Retinal pigment epithelial cell (primary cell): ENCODE data around the gene PMPCA.

Experiments used
- DNase-seq: peaks from one replicate; pipeline ENCODE4 v3.0.0-alpha.2; 2010; ENCODE audit warnings: low read depth
- H3K4me3 ChIP-seq: 2 replicates; pipeline ENCODE4 v1.5.1; 2011; ENCODE audit warnings: mild to moderate bottlenecking, low read length, control low read depth, moderate library complexity
- TF ChIP-seq, protein P1 (sequence below): conservative IDR thresholded peaks from 2 replicates; pipeline ENCODE4 v1.5.1; 2011; ENCODE audit warnings: low read depth, low read length, control low read depth, inconsistent platforms

PMPCA gene

DNA sequence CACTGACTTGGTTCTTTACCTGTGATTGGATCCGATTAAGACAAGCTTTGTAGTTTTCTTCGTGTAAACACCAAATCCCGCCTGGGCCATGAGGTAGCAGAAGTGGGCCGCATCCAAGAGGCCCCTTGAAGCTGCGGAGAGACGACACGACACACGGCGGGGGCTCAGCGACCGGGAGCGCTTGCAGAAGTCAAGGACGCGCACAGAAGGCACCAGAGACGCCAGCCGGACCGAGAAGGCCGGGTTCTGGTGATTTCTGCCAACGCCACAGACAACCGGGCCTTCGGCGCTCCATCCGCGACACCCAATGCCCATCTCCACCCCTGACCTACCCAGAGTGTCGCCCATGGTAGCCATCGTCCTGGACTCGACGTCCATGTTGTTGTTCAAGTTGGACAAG is 49.0 kb downstream of the PMPCA start:
- no peak for DNase-seq
- no peak overlapping the region for H3K4me3 ChIP-seq
- TF ChIP-seq, protein P1, sequence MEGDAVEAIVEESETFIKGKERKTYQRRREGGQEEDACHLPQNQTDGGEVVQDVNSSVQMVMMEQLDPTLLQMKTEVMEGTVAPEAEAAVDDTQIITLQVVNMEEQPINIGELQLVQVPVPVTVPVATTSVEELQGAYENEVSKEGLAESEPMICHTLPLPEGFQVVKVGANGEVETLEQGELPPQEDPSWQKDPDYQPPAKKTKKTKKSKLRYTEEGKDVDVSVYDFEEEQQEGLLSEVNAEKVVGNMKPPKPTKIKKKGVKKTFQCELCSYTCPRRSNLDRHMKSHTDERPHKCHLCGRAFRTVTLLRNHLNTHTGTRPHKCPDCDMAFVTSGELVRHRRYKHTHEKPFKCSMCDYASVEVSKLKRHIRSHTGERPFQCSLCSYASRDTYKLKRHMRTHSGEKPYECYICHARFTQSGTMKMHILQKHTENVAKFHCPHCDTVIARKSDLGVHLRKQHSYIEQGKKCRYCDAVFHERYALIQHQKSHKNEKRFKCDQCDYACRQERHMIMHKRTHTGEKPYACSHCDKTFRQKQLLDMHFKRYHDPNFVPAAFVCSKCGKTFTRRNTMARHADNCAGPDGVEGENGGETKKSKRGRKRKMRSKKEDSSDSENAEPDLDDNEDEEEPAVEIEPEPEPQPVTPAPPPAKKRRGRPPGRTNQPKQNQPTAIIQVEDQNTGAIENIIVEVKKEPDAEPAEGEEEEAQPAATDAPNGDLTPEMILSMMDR = no peak

DNA sequence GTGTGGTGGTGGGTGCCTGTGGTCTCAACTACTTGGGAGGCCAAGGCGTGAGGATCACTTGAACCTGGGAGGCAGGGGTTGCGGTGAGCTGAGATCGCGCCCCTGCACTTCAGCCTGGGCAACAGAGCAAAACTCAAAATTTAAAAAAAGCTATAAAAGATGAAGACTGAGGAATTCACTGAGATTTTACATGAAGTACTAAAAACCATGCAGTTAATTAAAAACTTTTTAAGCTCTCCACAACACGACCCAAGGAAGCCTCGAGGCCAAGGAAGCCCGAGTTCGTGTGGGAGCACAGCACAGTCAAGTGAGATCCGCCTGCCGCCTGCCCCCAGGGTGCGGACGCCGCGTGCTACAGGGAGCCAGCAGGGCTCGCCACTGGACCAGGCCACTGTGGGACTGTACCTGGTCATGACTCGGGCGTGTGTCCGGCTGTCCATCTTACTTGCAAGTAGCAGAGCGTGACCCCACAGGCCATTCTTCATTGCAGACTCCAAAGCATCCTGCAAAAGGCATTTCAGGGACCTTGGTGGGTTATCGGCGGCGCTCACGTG is 50.4 kb downstream of the PMPCA start:
- H3K4me3 ChIP-seq = no peak overlapping the region
- no peak for DNase-seq
- TF ChIP-seq, protein P1 = no peak

DNA sequence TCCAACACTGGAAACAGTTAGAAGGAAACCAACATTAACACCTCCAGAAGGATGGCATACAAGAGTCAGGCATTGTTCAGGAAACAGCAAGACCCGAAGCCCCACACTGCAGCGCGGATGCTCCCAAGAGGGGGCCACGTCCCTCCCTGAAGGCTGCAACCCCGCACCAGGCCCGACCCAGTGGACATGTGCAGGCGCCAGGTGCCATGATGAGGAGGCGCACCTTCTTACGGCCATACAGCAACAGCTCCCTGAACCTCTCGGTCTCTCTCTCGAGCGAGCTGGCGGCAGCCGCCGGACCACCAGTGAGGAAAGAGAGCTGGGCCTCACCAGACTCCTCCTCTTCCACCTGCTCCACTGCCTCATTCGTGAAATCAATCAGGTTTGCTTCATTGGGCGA is 52.2 kb downstream of the PMPCA start:
- TF ChIP-seq, protein P1 = no peak
- H3K4me3 ChIP-seq = no peak overlapping the region
- no peak for DNase-seq

DNA sequence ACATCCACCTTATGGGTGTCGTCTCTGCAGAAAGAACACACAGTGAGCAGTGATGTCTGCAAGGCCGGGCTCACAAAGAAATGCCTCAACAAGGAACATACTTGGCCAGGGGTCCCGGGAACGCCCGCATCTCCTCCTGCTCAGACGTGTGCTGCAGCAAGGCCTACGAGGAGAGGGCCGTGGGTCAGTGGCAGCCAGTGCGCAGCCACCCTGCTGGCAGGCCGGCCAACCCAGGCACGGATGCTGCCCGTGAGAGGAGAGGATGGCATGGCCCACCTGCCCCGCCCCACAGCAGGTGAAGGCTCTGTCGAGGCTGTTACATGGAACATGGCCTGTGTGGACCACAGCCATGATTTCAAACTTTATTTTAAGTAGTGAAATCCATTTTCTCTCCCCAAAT is 53.1 kb downstream of the PMPCA start:
- DNase-seq = no peak
- TF ChIP-seq, protein P1 = no peak
- H3K4me3 ChIP-seq = no peak overlapping the region

DNA sequence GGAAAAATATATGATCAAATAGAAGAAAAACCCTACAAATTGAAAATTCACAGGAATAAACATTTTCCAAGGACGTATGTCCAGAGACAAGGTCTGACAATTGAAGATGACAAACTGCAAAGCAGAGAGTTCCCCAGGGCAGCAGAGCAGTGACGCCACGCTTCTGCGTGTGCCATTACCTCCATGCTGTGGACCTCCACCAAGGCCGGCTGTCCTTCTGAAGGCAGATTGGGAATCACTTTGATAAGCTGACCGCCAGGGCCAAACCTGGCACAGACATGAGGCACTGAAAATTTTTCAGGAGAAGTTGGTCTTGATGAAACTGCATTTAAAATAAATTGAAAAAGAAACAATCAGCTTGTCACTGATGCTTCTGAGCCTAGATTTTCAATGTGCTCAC is 53.8 kb downstream of the PMPCA start:
- DNase-seq = no peak
- TF ChIP-seq, protein P1 = no peak

DNA sequence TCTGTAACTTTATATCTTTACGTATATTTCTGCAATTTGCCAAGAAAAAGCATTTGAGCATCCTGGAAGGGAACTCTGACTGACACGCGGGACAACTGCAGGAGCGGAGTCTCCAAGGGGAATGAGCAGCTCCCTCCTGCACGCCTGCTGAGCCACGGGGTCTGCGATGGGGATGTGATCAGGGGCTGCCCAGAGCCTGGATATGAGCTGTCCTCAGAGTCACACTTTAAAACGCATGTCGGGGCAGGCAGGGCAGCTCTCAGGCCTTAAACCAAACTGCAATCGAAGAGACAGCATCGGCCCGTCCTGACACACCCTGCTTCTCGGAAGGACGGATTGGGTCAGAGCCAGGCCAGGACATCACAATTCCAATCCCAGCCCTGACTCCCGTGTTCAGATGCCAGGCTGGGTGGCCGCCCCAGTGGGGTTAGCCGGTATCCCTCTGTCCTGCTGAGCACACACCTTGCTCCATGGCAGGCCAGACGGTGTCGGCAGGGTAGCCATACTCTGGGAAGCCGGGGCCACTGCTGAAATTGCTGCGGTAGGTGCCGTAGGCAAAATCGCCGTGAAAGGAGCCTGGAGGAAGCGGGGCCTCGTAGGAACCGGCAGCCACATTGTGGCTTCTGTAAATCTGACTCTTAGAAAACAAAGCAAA is 55.2 kb downstream of the PMPCA start:
- no peak overlapping the region for H3K4me3 ChIP-seq
- no peak for DNase-seq
- TF ChIP-seq, protein P1 = no peak

More for the DNA sequence above, 53.8 kb downstream of the PMPCA start:
- H3K4me3 ChIP-seq = no peak overlapping the region

DNA sequence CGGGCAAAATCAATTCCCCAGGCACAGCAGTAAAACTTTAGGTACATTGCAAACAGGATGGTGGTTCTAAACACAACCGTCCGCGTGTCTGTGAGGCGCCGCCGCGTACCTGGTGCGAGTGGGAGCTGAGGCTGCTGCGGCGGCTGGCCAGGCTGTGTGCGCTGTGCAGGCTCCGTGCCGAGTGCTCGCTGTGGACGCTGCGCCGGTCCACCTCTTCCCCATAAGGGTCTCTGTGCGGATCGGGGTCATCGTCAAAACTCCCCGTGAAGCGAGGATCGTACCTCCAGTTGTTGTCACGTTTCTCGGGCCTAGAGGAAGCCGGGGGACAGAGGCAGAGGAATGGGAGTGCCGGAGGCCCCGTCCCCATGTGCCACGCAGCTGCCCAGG is 55.7 kb downstream of the PMPCA start:
- no peak overlapping the region for H3K4me3 ChIP-seq
- no peak for DNase-seq

More for the DNA sequence above, 55.7 kb downstream of the PMPCA start:
- TF ChIP-seq, protein P1 = no peak
